IPS DF 6.9 (cell line): ENCODE results near the gene ATG16L2.

Experiments used
- DNase-seq: peaks from one replicate; pipeline ENCODE4 v3.0.0-alpha.2; 2013; ENCODE audit warnings: low read depth, low spot score
- H3K27ac ChIP-seq: one replicate; pipeline ENCODE4 v1.5.1; 2013; ENCODE audit warnings: low read length, control low read depth
- H3K27me3 ChIP-seq: 2 replicates; pipeline ENCODE4 v1.6.1; 2013; ENCODE audit warnings: mild to moderate bottlenecking, low read length; ENCODE audit not compliant: control insufficient read depth, insufficient read depth
- H3K36me3 ChIP-seq: 2 replicates; pipeline ENCODE4 v1.6.1; 2013; ENCODE audit warnings: low read length; ENCODE audit not compliant: control insufficient read depth, insufficient read depth
- H3K4me1 ChIP-seq: 2 replicates; pipeline ENCODE4 v1.6.1; 2013; ENCODE audit warnings: low read length; ENCODE audit not compliant: control insufficient read depth, insufficient read depth
- H3K4me3 ChIP-seq: 2 replicates; pipeline ENCODE4 v1.5.1; 2013; ENCODE audit warnings: mild to moderate bottlenecking, low read length
- H3K9me3 ChIP-seq: 2 replicates; pipeline ENCODE4 v1.6.1; 2013; ENCODE audit warnings: low read length, inconsistent platforms; ENCODE audit not compliant: control insufficient read depth, insufficient read depth
- WGBS: extraction: QIAGEN DNeasy Blood & Tissue Kit; methylation state at CpG from one replicate; pipeline ENCODE4 v1.1.7; 2013; ENCODE audit warnings: mixed read lengths, missing lambda C conversion rate; ENCODE audit not compliant: insufficient read length, insufficient coverage; 5-methylcytosine and 5-hydroxymethylcytosine counted together

The ATG16L2 gene

GRCh38 chr11:72814286-72815109 lies at the start of gene ATG16L2:
Gene ATG16L2 (plus strand): TSS chr11:72814411. CDS start chr11:72814446, 35 bp downstream.
- peaks cover 4% of the 10 kb centered on the region; the same call in 1 of the 2 replicates for H3K4me1 ChIP-seq
- H3K36me3 ChIP-seq, result no peaks in the 10 kb centered on the region
- H3K4me3 ChIP-seq, result peak within 1 kb of the TSS; percentile 70
- H3K9me3 ChIP-seq, result no peaks in the 10 kb centered on the region
- no peak for DNase-seq
- no peaks in the 10 kb centered on the region for H3K27me3 ChIP-seq
- H3K27ac ChIP-seq, result no peak within 1 kb of the TSS
- WGBS, result no CpG with 5 or more reads among the region's 75 CpGs

GRCh38 chr11:72764503-72764902 lies 49.7 kb upstream of the ATG16L2 start:
- Histone ChIP-seq H3K27ac (no peak overlapping the region), H3K4me3 (no peak overlapping the region), H3K27me3 (no peaks in the 10 kb centered on the region), H3K4me1 (peaks cover 8% of the 10 kb centered on the region; the same call in 1 of the 2 replicates), H3K9me3 (no peaks in the 10 kb centered on the region), H3K36me3 (no peaks in the 10 kb centered on the region)
- no CpG with 5 or more reads among the region's 13 CpGs for WGBS
- DNase-seq, result peak; percentile 64

- H3K4me3 ChIP-seq, result no peak overlapping the region
- peaks cover 8% of the 10 kb centered on the region; the same call in 1 of the 2 replicates for H3K4me1 ChIP-seq
- no peak overlapping the region for H3K27ac ChIP-seq
- DNase-seq, result no peak
- H3K9me3 ChIP-seq, result no peaks in the 10 kb centered on the region
- H3K36me3 ChIP-seq, result no peaks in the 10 kb centered on the region
- H3K27me3 ChIP-seq, result no peaks in the 10 kb centered on the region
- no CpG with 5 or more reads among the region's 12 CpGs for WGBS
Observed at GRCh38 chr11:72766152-72766902, 47.9 kb upstream of the ATG16L2 start.

DNA sequence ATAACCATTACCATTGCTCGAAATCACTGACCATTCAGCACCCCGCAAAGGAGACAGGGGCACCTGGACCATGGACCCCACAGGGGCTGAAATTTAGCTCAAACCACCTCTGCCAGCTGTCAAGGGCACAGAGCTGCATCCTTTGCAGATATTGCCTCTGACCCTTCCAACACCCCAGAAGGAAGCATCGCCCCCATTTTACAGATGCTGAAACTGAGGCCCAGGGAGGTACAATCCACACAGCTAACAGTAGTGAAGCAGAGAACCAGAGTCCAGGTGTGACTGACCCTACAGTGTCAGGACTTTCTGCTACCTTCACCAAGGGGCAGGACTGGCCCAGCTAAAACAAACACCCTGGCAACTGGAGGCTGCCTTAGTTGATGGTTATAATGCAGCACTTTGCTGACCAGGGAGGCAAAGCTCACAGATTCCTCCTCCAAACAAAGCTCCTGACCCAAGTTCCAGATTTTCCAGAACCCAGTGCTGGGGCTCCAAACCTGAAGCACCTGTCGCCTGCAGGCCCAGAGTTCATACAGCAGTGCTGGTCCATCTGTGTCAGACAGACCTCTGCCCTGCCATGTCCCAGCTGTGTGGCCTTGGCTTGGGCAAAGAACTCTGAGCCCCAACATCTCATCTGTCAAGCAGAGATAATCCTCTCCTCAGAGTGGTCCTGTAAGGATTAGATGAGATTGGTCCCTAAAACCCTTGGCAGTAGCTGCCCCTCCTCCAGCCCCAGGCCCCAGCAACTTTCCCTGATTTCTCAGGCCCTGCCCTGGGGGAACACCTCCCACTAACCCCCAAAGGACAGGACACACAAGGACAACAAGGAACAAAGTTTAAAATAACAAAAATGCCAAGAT lies 46.8 kb upstream of the ATG16L2 start:
- no peak for DNase-seq

GRCh38 chr11:72768581-72768980 lies 45.6 kb upstream of the ATG16L2 start:
- Histone ChIP-seq H3K4me1 (peaks cover 8% of the 10 kb centered on the region; the same call in 1 of the 2 replicates), H3K9me3 (no peaks in the 10 kb centered on the region), H3K36me3 (no peaks in the 10 kb centered on the region), H3K27ac (no peak overlapping the region), H3K27me3 (no peaks in the 10 kb centered on the region), H3K4me3 (no peak overlapping the region)
- no peak for DNase-seq
- no CpG with 5 or more reads among the region's 3 CpGs for WGBS

More for the DNA sequence above, 46.8 kb upstream of the ATG16L2 start:
- no peak overlapping the region for H3K27ac ChIP-seq
- H3K36me3 ChIP-seq, result no peaks in the 10 kb centered on the region
- WGBS, result no CpG with 5 or more reads among the region's 4 CpGs
- no peaks in the 10 kb centered on the region for H3K9me3 ChIP-seq
- H3K4me3 ChIP-seq, result no peak overlapping the region
- H3K4me1 ChIP-seq, result peaks cover 8% of the 10 kb centered on the region; the same call in 1 of the 2 replicates
- H3K27me3 ChIP-seq, result no peaks in the 10 kb centered on the region

DNA sequence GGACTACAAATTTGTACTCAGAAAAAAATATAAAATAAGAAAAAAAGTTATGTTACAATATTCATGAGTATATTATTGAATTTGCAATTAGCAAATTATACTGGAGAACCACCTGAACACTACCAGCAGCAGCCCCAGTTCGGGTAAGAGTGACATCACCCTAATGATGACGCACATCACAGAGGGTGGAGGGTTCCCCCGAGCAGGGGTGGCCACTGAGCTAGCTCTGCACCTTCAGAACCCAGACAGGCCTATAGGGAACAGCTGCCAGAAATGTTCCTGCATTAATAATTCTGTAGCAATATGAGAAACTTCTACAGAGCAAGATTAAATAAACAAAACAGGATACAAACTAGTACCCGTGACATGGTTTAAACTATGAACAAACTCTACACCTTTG lies 44.5 kb upstream of the ATG16L2 start:
- Histone ChIP-seq H3K27ac (no peak overlapping the region), H3K36me3 (no peaks in the 10 kb centered on the region), H3K27me3 (no peaks in the 10 kb centered on the region), H3K4me3 (no peak overlapping the region), H3K9me3 (no peaks in the 10 kb centered on the region), H3K4me1 (peaks cover 6% of the 10 kb centered on the region; the same call in 1 of the 2 replicates)
- DNase-seq, result no peak
- no CpG with 5 or more reads among the region's 4 CpGs for WGBS

DNA sequence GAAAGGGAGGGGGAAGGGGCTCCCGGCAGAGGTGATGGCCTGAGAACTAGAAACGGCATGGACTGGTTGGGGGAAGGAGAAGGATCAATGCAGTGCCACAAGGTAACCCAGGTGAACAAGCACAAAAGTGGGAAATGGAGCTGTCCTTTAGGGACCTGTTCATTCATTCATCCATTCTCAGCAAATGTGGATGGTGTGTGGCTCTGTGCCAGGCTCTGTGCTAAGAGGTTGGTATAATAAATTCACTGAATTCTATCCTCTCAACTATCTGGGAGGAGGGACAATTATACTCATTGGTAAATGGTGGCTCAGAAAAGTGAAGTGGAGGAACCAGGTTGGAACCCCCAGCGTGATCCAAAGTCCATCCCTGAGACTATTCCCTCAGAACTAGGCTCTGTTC lies 43.4 kb upstream of the ATG16L2 start:
- Histone ChIP-seq H3K4me3 (no peak overlapping the region), H3K27me3 (no peaks in the 10 kb centered on the region), H3K4me1 (peaks cover 5% of the 10 kb centered on the region; the same call in 1 of the 2 replicates), H3K9me3 (no peaks in the 10 kb centered on the region), H3K27ac (no peak overlapping the region), H3K36me3 (no peaks in the 10 kb centered on the region)
- no CpG with 5 or more reads among the region's 3 CpGs for WGBS
- DNase-seq, result no peak

DNA sequence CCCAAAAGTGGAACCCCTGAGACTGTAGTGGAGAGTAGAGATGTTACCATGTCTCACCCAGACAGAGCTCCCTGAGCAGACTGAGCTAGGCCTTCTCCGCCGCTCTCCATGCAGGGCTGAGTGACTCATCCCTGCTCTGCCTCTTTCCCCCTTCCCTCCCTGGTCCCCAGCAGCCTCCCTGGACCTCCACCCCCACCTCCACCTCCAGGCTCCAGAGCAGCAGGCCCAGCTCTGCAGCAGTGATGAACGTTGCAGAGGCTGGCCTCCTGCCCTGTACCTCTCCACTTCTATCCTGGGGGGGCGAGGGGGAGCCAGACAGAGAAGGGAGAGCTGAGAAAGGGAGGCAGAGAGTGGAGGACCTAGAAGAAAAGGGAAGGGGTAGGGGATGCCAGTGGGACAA lies 42.7 kb upstream of the ATG16L2 start:
- Histone ChIP-seq H3K36me3 (no peaks in the 10 kb centered on the region), H3K27me3 (no peaks in the 10 kb centered on the region), H3K4me1 (peaks cover 5% of the 10 kb centered on the region; the same call in 1 of the 2 replicates), H3K9me3 (no peaks in the 10 kb centered on the region), H3K27ac (no peak overlapping the region), H3K4me3 (no peak overlapping the region)
- no CpG with 5 or more reads among the region's 4 CpGs for WGBS
- DNase-seq, result no peak

DNA sequence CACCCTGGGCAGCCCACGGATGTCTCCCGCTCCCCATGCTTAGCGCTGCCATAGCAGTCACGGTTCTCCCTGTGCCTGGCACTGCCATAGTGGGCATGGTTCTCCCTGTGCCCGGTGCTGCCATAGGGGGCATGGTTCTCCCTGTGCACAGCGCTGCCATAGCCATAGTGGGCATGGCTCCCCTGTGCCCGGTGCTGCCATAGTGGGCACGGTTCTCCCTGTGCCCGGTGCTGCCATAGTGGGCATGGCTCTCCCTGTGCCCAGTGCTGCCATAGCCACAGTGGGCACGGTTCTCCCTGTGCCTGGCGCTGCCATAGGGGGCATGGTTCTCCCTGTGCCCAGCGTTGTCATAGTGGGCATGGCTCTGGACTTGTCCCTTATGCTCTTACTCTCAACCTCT lies 42.2 kb upstream of the ATG16L2 start:
- H3K27ac ChIP-seq, result no peak overlapping the region
- WGBS, result no CpG with 5 or more reads among the region's 12 CpGs
- H3K4me1 ChIP-seq, result peaks cover 5% of the 10 kb centered on the region; the same call in 1 of the 2 replicates
- no peaks in the 10 kb centered on the region for H3K27me3 ChIP-seq
- no peaks in the 10 kb centered on the region for H3K9me3 ChIP-seq
- H3K36me3 ChIP-seq, result no peaks in the 10 kb centered on the region
- no peak for DNase-seq
- no peak overlapping the region for H3K4me3 ChIP-seq

- Histone ChIP-seq H3K4me1 (0 out of 2 replicates have a peak, but pooled peaks cover 2% of the 10 kb centered on the region), H3K9me3 (no peaks in the 10 kb centered on the region), H3K36me3 (no peaks in the 10 kb centered on the region), H3K27me3 (no peaks in the 10 kb centered on the region), H3K4me3 (no peak overlapping the region), H3K27ac (no peak overlapping the region)
- DNase-seq, result no peak
- WGBS, result no CpG with 5 or more reads among the region's 5 CpGs
Observed at GRCh38 chr11:72773291-72773690, 40.9 kb upstream of the ATG16L2 start.
